RWPE1 (cell line): ENCODE results near the gene CNDP1.

ENCODE experiments used
- CTCF ChIA-PET: fragments of 350-600 bp; sonication (Branson Sonifier 250); formaldehyde crosslinking; extraction: SDS; loops from one replicate; lab custom pipeline; 2021; lab: Yijun Ruan, JAX
- POLR2A ChIA-PET: fragments of 400-600 bp; formaldehyde crosslinking; extraction: SDS; loops from one replicate; lab custom pipeline; 2020; ENCODE audit warnings: antibody characterized with exemption; ENCODE audit not compliant: low non-redundant PET; lab: Yijun Ruan, JAX
- DNase-seq: peaks from one replicate; pipeline ENCODE4 v3.0.0; 2012; ENCODE audit warnings: low spot score
- H3K27ac ChIP-seq: fragments of 450-650 bp; 2 replicates; pipeline ENCODE4 v1.5.1; 2017
- CTCF ChIP-seq: fragments of 450-650 bp; conservative IDR thresholded peaks from 2 replicates; pipeline ENCODE4 v1.5.1; 2017; ENCODE audit warnings: low read depth, mild to moderate bottlenecking

Gene CNDP1

GRCh38 chr18:74541703-74542555 is 7.6 kb downstream of the CNDP1 start:
- ChIA-PET POLR2A (no interaction called here), CTCF (interaction anchor here (0.6 kb wide), 2 partner anchors 49 to 462 kb away, joined by 3 read pairs; no protein-coding TSS in a partner anchor)
- DNase-seq: peak; percentile 10
- no peak for TF ChIP-seq CTCF
- H3K27ac ChIP-seq: no peak overlapping the region

- ChIA-PET CTCF (no interaction called here), POLR2A (no interaction called here)
- DNase-seq: no peak
- no peak overlapping the region for H3K27ac ChIP-seq
- no peak for TF ChIP-seq CTCF
These were observed 10.6 kb downstream of the CNDP1 start for GRCh38 chr18:74544898-74545297.

DNA sequence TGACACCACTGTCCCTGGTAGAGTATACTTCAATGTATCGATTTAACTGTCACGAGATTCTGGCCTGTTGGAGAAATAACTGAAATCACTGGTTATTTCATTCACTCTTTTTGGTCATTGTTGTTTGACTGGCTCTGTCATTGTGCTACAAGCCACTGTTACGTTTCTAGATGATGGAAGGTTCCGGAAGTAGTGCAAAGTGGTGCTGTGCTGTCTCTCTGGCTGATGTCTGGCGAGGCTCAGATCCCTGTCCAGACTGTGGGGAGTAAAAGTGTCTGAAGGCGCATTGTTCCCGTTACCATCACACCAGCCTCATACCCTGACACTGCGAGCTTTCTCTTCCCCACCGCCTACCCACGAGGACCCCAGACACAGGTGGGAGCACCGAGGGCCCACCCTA is 11.7 kb downstream of the CNDP1 start:
- no peak overlapping the region for H3K27ac ChIP-seq
- TF ChIP-seq CTCF: no peak
- DNase-seq: no peak
- CTCF ChIA-PET: no interaction called here
- POLR2A ChIA-PET: no interaction called here

- peak; percentile 20 for DNase-seq
- no peak for TF ChIP-seq CTCF
- ChIA-PET POLR2A (no interaction called here), CTCF (interaction anchor here (1.9 kb wide), 1 partner anchor 204 kb away, joined by 4 read pairs; no protein-coding TSS in a partner anchor)
- H3K27ac ChIP-seq: no peak overlapping the region
These were observed 12.6 kb downstream of the CNDP1 start for GRCh38 chr18:74546751-74547530.

- DNase-seq: no peak
- no peak for TF ChIP-seq CTCF
- CTCF ChIA-PET: interaction anchor here (0.7 to 1.9 kb wide), 2 partner anchors 17 to 205 kb away, joined by 3 to 4 read pairs; no protein-coding TSS in a partner anchor
- POLR2A ChIA-PET: no interaction called here
- no peak overlapping the region for H3K27ac ChIP-seq
These were observed 13.6 kb downstream of the CNDP1 start for GRCh38 chr18:74547860-74548259.

DNA sequence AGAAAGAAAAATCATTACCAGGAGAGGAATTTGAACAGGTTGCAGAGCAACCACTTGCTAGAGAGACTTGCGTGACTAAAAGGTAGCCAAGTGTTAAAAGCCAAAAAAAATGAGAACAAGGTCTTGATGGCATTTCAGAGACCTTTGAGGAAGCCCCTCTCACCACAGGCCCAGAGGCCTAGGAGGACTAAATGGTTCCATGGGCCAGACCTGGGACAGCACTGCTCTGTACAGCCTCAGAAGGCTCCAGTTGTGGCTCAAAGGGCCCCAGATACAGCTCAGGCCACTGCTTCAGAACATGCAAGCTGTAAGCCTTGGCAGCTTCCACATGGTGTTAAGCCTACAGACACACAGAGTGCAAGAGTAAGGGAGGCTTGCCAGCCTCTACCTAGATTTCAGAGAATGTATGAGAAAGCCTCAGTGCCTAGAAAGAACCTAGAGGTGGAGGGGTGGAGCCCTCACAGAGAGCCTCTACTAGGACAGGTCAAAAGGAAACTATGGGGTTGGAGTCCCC is 15.3 kb downstream of the CNDP1 start:
- no peak for TF ChIP-seq CTCF
- H3K27ac ChIP-seq: no peak overlapping the region
- no peak for DNase-seq
- ChIA-PET CTCF (no interaction called here), POLR2A (no interaction called here)
